ENCODE data around the gene CCDC188. TPM values are rescaled to one million over a fixed set of nuclear protein-coding genes. Genes with fewer than 3 reads are reported as not detected.

The CCDC188 gene
- polyA plus RNA-seq, 1 experiment, result 6.5 TPM

DNA sequence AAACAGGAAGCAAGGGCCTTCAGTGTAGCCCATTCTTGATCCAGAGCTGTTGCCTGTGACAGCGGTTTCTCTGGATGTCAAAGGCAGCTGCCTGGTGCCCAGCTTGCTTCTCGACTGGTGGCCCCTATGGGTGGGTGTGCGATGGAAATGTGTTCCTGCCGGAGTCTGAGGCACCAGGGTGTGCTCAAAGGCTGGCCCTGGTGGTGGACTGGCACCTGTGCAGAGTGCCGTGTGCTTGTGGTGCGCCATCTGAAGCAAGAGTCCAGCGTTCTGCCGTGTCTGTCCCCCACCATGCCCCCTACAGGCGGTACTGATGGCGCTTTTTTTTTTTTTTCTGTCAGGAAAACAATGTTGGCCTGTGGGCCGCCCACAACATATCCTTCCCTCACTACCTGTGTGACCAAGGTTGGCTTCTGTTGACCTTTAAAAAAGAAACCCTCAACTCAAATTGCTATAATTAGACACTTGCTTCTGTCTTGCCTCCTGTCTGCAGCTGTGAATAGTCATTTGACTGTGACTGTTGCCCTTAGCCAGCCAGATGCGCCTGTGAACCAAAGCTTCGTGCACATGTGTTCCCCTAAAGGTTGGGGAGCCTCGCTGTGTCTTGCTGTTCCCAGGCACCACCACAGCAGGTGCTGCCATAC lies 39.7 kb downstream of the CCDC188 start:
- POLR2A ChIA-PET, result no interaction called here
- Histone ChIP-seq H3K36me3 (ENCODE audit: control insufficient read depth, insufficient read depth, low read length) (peaks cover 67% of the 10 kb centered on the region), H3K27me3 (ENCODE audit: control insufficient read depth, insufficient read depth, low read length) (no peaks in the 10 kb centered on the region), H3K4me3 (ENCODE audit: low read depth, low read length) (no peak overlapping the region)
- CTCF ChIA-PET, result interaction anchor here (1.3 kb wide), 1 partner anchor 10 kb away, joined by 3 read pairs; no protein-coding TSS in a partner anchor
- no peak for DNase-seq (ENCODE audit: low read depth)
- peak; percentile 53 for TF ChIP-seq CTCF (IDR thresholded peaks at IDR 0.05; ENCODE audit: insufficient read depth, low read depth, low read length)

DNA sequence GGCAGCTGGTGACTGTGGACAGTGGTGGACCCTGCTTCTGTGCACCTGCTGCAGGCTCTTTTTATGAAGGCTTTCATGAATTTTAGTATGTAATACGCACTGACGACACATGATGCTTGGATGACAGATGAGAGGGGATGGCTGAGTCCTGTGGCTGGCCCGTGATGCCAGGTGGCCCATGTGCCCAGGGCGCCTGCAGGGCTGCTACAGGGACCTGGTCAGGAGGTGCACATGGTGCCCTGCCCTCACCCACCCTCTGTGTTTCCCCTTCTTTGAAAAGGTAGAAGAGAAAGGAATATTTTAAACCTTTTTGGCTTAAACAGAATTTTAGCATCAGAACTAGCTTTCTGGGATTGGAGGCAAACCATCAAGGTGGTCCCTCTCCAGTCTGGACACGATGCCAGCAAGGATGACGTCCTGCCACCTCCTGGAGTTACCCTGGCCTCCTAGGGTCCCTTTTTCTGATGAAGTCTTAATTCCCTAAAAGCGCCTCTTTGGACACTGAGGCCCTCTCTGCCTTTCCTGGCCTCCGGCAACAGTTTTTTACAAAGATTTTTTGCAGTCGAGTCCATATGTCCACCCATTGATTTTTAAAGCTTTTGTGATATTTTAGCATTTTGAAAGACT lies 40.4 kb downstream of the CCDC188 start:
- ChIA-PET POLR2A (no interaction called here), CTCF (interaction anchor here (0.9 to 1.3 kb wide), 2 partner anchors 9 to 47 kb away, joined by 3 read pairs; no protein-coding TSS in a partner anchor)
- no peaks in the 10 kb centered on the region for H3K27me3 ChIP-seq (ENCODE audit: control insufficient read depth, insufficient read depth, low read length)
- H3K36me3 ChIP-seq (ENCODE audit: control insufficient read depth, insufficient read depth, low read length), result peaks cover 67% of the 10 kb centered on the region
- DNase-seq (ENCODE audit: low read depth), result no peak
- no peak overlapping the region for H3K4me3 ChIP-seq (ENCODE audit: low read depth, low read length)
- TF ChIP-seq CTCF (IDR thresholded peaks at IDR 0.05; ENCODE audit: insufficient read depth, low read depth, low read length), result no peak

DNA sequence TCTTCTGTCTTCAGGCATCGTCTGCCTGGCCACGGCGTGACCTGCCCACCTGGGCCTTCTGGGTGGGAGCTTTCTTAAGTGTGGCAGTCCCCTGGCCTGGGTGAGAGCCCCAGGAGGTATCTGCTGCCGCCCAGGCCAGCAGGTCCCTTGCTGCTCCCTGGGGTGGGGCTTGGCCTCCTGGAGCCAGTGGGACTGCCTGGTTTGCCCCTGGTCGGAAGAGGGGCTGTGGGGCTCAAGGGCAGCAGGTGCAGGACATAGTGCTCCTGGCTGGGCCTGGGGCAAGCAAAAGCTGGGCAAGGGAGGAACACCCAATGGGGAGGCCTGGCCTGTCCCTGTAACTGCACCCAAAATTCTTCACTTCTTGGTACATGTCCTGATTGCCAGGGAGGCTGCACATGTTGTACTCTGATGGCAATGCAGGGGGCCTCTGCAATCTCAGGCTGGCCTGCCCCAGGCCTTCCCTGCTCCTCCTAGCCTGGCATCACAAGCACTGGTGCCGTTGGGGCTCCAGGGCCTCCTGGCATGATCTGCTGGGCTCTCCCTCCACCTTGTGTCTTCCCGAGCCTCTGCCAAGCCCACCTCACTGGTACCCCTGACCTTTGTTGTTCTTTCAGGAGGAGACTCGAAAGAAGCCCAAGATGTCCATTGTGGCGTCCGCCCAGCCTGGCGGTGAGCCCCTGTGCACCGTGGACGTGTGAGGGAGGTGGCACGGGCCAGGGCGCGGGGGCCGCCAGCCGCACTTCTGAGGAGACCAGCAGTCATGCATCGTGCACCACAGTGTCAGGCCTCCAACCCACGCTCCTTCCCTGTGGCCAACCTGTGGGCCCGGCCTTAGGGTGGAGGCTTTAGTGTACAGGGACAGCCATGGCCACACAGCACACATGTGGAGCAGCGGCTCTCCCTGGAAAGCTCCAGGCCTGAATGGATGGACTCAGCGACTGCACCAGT lies 41.2 kb downstream of the CCDC188 start:
- H3K36me3 ChIP-seq (ENCODE audit: control insufficient read depth, insufficient read depth, low read length), result peaks cover 66% of the 10 kb centered on the region
- DNase-seq (ENCODE audit: low read depth), result no peak
- ChIA-PET CTCF (interaction anchor here (0.9 to 1.3 kb wide), 2 partner anchors 9 to 47 kb away, joined by 3 read pairs; no protein-coding TSS in a partner anchor), POLR2A (no interaction called here)
- no peak overlapping the region for H3K4me3 ChIP-seq (ENCODE audit: low read depth, low read length)
- no peaks in the 10 kb centered on the region for H3K27me3 ChIP-seq (ENCODE audit: control insufficient read depth, insufficient read depth, low read length)
- TF ChIP-seq CTCF (IDR thresholded peaks at IDR 0.05; ENCODE audit: insufficient read depth, low read depth, low read length), result no peak

DNA sequence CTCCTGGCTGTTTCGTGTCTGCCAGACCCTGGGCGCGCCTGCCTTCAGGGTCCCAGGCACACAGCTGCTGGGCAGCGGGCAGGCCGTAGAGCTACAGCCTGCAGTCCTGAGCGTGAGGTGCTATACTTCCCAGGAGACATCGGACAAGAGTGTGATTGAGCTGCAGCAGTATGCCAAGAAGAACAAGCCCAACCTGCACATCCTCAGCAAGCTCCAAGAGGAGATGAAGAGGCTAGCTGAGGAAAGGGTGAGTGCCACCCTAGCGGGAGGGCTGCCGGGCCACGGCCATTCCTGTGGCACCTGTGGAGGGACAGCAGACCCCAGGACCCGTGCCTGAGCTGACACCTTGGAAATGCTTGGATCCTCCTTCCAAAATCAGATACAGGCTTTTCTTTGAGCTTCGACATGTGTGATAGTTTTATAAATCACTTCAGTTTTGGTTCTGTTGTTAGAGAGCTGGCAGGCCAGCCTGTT lies 42.1 kb downstream of the CCDC188 start:
- POLR2A ChIA-PET, result no interaction called here

More for the DNA sequence above, 42.1 kb downstream of the CCDC188 start:
- H3K36me3 ChIP-seq (ENCODE audit: control insufficient read depth, insufficient read depth, low read length), result peaks cover 65% of the 10 kb centered on the region
- no peak overlapping the region for H3K4me3 ChIP-seq (ENCODE audit: low read depth, low read length)
- CTCF ChIA-PET, result no interaction called here
- no peak for DNase-seq (ENCODE audit: low read depth)
- no peak for TF ChIP-seq CTCF (IDR thresholded peaks at IDR 0.05; ENCODE audit: insufficient read depth, low read depth, low read length)
- no peaks in the 10 kb centered on the region for H3K27me3 ChIP-seq (ENCODE audit: control insufficient read depth, insufficient read depth, low read length)

Data from BJ (cell line).